GM19043 (cell line): ENCODE results near the gene GCG.

ENCODE experiments used
- ATAC-seq: cut with Tn5 transposase; IDR thresholded peaks from one replicate; pipeline ENCODE4 v1.9.1; 2021; ENCODE audit warnings: low read depth; ENCODE audit not compliant: unreplicated experiment

The GCG gene

GRCh38 chr2:162152147-162152546 lies at the start of gene GCG:
Gene GCG (minus strand): TSS chr2:162152247. CDS start chr2:162149178, 3,069 bp downstream.
- ATAC-seq = no peak

GRCh38 chr2:162200636-162201035 lies 48.6 kb upstream of the GCG start:
- no peak for ATAC-seq

GRCh38 chr2:162199913-162200312 lies 47.9 kb upstream of the GCG start:
- ATAC-seq = no peak

GRCh38 chr2:162198239-162198638 lies 46.2 kb upstream of the GCG start:
- no peak for ATAC-seq

GRCh38 chr2:162197069-162197825 lies 45.2 kb upstream of the GCG start:
- no peak for ATAC-seq

GRCh38 chr2:162196638-162197037 lies 44.6 kb upstream of the GCG start:
- ATAC-seq = no peak

- ATAC-seq = no peak
These were observed 36.4 kb upstream of the GCG start for GRCh38 chr2:162188451-162188850.

GRCh38 chr2:162185541-162186232 lies 33.6 kb upstream of the GCG start:
- no peak for ATAC-seq

- ATAC-seq = no peak
These were observed 32.9 kb upstream of the GCG start for GRCh38 chr2:162184821-162185450.

- no peak for ATAC-seq
These were observed 32.3 kb upstream of the GCG start for GRCh38 chr2:162184359-162184758.

GRCh38 chr2:162182395-162182794 lies 30.3 kb upstream of the GCG start:
- no peak for ATAC-seq

GRCh38 chr2:162177301-162177700 lies 25.3 kb upstream of the GCG start:
- ATAC-seq = no peak

GRCh38 chr2:162175714-162176113 lies 23.7 kb upstream of the GCG start:
- ATAC-seq = no peak

GRCh38 chr2:162174746-162175145 lies 22.7 kb upstream of the GCG start:
- no peak for ATAC-seq

GRCh38 chr2:162172802-162173370 lies 20.8 kb upstream of the GCG start:
- ATAC-seq = no peak

- no peak for ATAC-seq
These were observed 14.7 kb upstream of the GCG start for GRCh38 chr2:162166745-162167144.

- no peak for ATAC-seq
These were observed 14.1 kb upstream of the GCG start for GRCh38 chr2:162166174-162166573.

- no peak for ATAC-seq
These were observed 12.8 kb upstream of the GCG start for GRCh38 chr2:162164802-162165201.

GRCh38 chr2:162159446-162159845 lies 7.4 kb upstream of the GCG start:
- ATAC-seq = no peak

GRCh38 chr2:162156149-162156548 lies 4.1 kb upstream of the GCG start:
- ATAC-seq = no peak

GRCh38 chr2:162155093-162155492 lies 3.0 kb upstream of the GCG start:
- ATAC-seq = no peak
